Activated T-helper 1 cell treated with anti-CD3 and anti-CD28 coated beads, Interleukin-12 subunit alpha, Interleukin-12 subunit beta, Interleukin-2, Interleukin-4 antibody, amounts not matched to agents 30 ng/mL and 10 ng/mL and 1 ng/mL, durations not matched to agents 14 hours and 24 hours and 36 hours (primary cell): ENCODE data around the gene OSBPL9. TPM values are rescaled to one million over a fixed set of nuclear protein-coding genes. Genes with fewer than 3 reads are reported as not detected.
"Not testable (repeated sequence)": the region's sequence is repeated elsewhere in the genome, so short reads cannot be mapped to it uniquely, and the experiment has no call there.

Experiments used
- DNase-seq: peaks from one replicate; pipeline ENCODE4 v3.0.0; 2021; ENCODE audit warnings: low spot score
- H3K27ac Mint-ChIP-seq: one replicate; pipeline ENCODE4 v1.8.0; 2021; ENCODE audit warnings: mild to moderate bottlenecking, mixed read lengths
- H3K27me3 Mint-ChIP-seq: one replicate; pipeline ENCODE4 v1.8.0; 2022; ENCODE audit warnings: mild to moderate bottlenecking, moderate library complexity, mixed read lengths; ENCODE audit not compliant: insufficient read depth
- H3K36me3 Mint-ChIP-seq: one replicate; pipeline ENCODE4 v1.8.0; 2021; ENCODE audit warnings: low read depth, mixed read lengths
- H3K4me1 Mint-ChIP-seq: one replicate; pipeline ENCODE4 v1.8.0; 2021; ENCODE audit warnings: low read depth, mixed read lengths
- H3K4me3 Mint-ChIP-seq: one replicate; pipeline ENCODE4 v1.8.0; 2021; ENCODE audit warnings: mild to moderate bottlenecking, moderate library complexity, mixed read lengths
- H3K9me3 Mint-ChIP-seq: one replicate; pipeline ENCODE4 v1.8.0; 2021; ENCODE audit warnings: mixed read lengths
- intact Hi-C: fragments of 100-400 bp; cut with micrococcal nuclease; formaldehyde crosslinking; loops from one replicate; pipeline ENCODE4 v1.15.1; 2024
- total RNA-seq: library from RNA; stranded (reverse); gene quantifications from 2 replicates; pipeline ENCODE4 v1.2.3, GENCODE V29; 2022

The OSBPL9 gene
- total RNA-seq, 1 donor from 2014 or later: 48.1 TPM

DNA sequence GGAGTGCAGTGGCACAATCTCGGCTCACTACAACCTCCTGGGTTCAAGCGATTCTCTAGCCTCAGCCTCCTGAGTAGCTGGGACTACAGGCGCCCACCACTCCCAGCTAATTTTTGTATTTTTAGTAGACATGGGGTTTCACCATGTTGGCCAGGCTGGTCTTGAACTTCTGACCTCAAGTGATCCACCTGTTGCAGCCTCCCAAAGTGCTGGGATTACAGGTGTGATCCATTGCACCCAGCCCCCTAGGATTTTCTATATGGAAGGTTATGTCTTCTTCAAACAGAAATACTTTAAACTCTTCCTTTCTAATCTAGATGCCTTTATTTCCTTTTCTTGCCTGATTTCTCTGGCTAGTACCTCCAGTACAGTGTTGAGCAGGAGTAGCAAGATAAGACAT is 29.7 kb downstream of the OSBPL9 start:
- H3K36me3 Mint-ChIP-seq, H3K9me3 Mint-ChIP-seq, H3K4me3 Mint-ChIP-seq, intact Hi-C loops, H3K27me3 Mint-ChIP-seq, H3K4me1 Mint-ChIP-seq, H3K27ac Mint-ChIP-seq, DNase-seq: not testable (repeated sequence)

DNA sequence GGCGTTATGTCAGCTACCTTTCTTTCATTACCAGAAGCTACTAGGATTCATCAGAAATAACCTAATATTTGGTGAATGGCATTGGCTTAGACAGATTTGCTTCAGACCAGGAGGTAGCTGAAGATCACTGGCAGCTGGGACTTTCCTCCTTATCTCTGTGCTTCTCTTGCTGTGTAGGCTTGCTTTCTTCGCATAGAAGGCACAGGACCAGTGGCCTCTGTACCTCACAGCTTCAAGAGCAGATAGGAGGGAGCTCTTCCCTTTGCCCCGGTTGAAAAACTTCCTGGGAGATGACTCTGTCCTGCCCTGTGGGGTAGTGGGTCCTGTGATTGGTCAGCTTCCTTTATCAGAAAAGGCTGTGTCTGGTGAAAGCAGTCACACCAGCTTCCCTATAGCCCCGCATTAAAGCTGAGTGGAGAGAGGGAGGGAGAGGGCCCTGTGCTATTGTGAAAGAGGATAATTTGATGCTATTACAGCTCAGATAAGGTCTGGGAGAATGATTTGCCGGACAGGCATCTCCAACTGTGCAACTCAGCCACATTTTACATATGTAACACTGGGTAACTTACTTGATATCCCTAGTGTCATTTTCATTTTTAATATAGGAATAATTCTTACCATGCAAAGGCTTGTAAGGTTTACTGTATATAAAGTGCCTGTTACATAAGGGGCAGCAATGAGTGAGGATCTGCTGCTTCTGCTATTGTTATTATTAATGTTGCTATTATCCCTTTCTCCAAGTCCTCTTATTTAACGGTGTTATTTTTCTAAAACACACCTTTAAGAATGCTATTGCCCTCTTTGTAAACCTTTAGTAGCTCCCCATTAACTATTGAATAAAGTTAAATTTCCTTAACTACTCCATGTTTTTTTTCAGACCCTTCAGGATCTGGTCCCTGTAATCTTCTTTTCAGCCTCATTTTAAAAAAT is 31.6 kb downstream of the OSBPL9 start:
- Mint-ChIP-seq H3K27me3 (peaks cover 2% of the 10 kb centered on the region), H3K4me1 (no peaks in the 10 kb centered on the region), H3K36me3 (peaks cover 1% of the 10 kb centered on the region), H3K9me3 (no peaks in the 10 kb centered on the region), H3K27ac (no peak overlapping the region), H3K4me3 (no peak overlapping the region)
- intact Hi-C loops: no loop called here
- no peak for DNase-seq

DNA sequence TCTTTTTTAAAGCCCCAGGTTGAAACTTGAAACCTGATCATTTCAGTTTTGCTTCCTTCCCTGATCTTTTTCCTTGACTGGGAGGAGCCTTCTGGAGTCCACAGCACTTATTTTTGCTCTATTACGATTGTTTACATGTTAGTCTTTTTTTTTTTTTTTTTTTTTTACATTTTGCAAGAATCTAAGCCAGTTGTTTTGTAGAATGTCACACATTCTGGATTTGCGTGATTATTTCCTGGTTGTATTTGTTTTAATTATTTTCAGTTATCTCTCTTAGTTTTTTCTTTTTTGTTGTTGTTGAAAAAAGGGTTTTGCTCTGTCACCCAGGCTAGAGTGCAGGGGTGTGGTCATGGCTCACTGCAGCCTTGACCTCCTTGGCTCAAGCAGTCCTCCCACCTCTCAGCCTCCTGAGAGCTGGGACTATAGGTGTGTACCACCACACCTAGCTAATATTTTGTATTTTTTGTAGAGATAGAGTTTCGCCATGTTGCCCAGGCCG is 32.8 kb downstream of the OSBPL9 start:
- no peak for DNase-seq
- no peaks in the 10 kb centered on the region for H3K4me1 Mint-ChIP-seq
- no peak overlapping the region for H3K27ac Mint-ChIP-seq
- no peak overlapping the region for H3K4me3 Mint-ChIP-seq
- H3K9me3 Mint-ChIP-seq: no peaks in the 10 kb centered on the region
- peaks cover 1% of the 10 kb centered on the region for H3K36me3 Mint-ChIP-seq
- no peaks in the 10 kb centered on the region for H3K27me3 Mint-ChIP-seq
- intact Hi-C loops: no loop called here

DNA sequence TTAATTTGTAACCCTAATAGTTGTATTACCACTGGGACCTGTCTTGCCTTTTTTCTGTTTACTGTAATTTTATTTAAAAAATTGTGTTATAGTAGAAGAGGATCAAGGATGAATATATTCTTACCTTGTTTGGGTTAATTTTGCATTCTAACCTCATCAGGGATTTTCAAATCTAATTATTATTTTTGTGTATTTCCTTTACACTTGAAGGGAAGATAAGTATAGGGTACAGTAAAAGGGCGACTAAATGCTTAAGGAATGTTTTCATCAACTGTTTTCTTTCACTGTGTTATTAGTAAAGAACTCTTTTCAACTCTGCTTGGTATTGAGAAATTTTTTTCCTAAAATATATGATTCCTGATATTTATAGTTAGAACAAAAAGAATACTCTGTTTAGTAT is 33.3 kb downstream of the OSBPL9 start:
- no peak overlapping the region for H3K4me3 Mint-ChIP-seq
- intact Hi-C loops: no loop called here
- no peaks in the 10 kb centered on the region for H3K27me3 Mint-ChIP-seq
- H3K36me3 Mint-ChIP-seq: peaks cover 1% of the 10 kb centered on the region
- H3K9me3 Mint-ChIP-seq: no peaks in the 10 kb centered on the region
- DNase-seq: no peak
- H3K4me1 Mint-ChIP-seq: no peaks in the 10 kb centered on the region
- no peak overlapping the region for H3K27ac Mint-ChIP-seq

DNA sequence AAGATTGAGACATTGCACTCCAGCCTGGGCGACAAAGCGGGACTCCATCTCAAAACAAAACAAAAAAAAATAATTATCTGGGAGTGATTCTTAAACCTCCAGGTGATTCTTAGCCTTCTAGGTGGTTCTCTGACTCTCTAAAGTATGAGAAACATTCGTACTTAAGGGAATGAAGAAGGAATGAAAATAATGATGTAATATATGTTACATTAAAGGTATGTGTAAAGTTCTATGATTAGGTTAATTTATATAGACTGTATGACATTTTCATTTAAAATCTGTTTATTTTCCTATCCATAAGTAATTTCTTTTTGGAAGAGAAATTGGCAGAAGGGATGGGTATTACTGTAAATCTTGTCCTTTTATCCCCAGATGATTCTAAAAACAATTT is 34.7 kb downstream of the OSBPL9 start:
- H3K9me3 Mint-ChIP-seq: no peaks in the 10 kb centered on the region
- no peak for DNase-seq
- intact Hi-C loops: no loop called here
- no peak overlapping the region for H3K27ac Mint-ChIP-seq
- no peaks in the 10 kb centered on the region for H3K27me3 Mint-ChIP-seq
- no peak overlapping the region for H3K4me3 Mint-ChIP-seq
- H3K36me3 Mint-ChIP-seq: peaks cover 1% of the 10 kb centered on the region
- no peaks in the 10 kb centered on the region for H3K4me1 Mint-ChIP-seq

DNA sequence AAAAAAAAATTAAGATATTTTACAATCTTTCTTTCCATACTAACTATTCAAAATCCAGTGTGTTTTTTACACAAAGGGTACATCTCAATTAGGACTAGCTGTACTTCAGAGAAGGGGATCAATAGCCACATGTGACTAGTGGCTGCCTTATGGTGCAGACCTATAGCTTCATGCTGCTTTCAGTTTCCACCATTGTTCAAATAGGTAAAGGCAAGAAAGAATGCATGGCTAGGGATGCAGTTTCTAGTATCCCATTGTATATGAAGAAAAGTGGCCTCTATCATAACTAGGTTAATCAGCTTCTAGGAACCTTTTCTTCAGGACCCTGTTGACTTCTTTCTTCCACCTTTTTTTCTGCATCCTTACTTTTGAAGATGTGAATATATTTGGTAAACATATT is 35.7 kb downstream of the OSBPL9 start:
- no peak for DNase-seq
- Mint-ChIP-seq H3K27me3 (no peaks in the 10 kb centered on the region), H3K4me1 (no peaks in the 10 kb centered on the region), H3K27ac (no peak overlapping the region), H3K4me3 (no peak overlapping the region), H3K9me3 (no peaks in the 10 kb centered on the region), H3K36me3 (peaks cover 1% of the 10 kb centered on the region)
- intact Hi-C loops: no loop called here

DNA sequence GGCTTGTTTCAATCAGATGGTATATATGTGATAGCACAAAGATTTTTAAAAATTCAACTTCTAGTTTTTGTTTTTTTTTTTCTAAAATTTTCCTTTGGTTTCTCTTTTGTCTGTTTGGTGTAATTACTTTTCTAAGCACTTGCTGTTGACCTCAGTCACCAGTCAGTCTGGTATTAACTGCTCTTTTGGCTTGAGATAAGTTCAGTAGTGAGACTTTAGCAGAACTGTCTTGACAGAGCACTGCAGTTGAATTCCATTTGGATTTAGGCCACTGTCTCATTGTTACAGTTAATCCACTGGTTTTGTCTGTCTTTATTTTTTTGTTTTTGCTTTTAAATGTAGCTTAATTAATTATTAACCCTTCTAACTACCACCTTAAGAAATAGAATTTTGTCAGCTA is 36.2 kb downstream of the OSBPL9 start:
- peaks cover 1% of the 10 kb centered on the region for H3K36me3 Mint-ChIP-seq
- H3K4me1 Mint-ChIP-seq: no peaks in the 10 kb centered on the region
- H3K27ac Mint-ChIP-seq: no peak overlapping the region
- H3K27me3 Mint-ChIP-seq: no peaks in the 10 kb centered on the region
- no peak overlapping the region for H3K4me3 Mint-ChIP-seq
- DNase-seq: no peak
- intact Hi-C loops: no loop called here
- no peaks in the 10 kb centered on the region for H3K9me3 Mint-ChIP-seq

DNA sequence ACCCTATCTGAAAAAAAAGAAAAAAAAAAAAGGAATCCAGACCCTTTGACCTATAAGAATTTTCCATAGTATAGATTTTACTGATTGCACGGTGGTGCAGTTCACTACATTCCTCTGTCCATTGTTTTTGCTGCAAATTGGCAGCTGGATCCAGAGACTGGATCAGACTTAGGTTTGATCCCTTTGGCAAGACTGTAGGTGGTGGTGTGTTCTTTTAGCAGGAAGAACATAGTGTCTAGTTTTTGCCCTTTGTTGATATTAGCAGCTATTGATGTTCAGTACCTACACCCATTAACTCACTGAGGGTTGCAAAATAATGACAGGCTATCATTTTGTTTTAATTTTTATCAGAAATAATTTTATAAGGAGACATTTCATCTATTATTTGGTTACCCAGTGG is 37.1 kb downstream of the OSBPL9 start:
- DNase-seq: no peak
- Mint-ChIP-seq H3K27me3 (no peaks in the 10 kb centered on the region), H3K36me3 (peaks cover 1% of the 10 kb centered on the region), H3K9me3 (no peaks in the 10 kb centered on the region), H3K4me3 (no peak overlapping the region), H3K4me1 (no peaks in the 10 kb centered on the region), H3K27ac (no peak overlapping the region)
- intact Hi-C loops: no loop called here

DNA sequence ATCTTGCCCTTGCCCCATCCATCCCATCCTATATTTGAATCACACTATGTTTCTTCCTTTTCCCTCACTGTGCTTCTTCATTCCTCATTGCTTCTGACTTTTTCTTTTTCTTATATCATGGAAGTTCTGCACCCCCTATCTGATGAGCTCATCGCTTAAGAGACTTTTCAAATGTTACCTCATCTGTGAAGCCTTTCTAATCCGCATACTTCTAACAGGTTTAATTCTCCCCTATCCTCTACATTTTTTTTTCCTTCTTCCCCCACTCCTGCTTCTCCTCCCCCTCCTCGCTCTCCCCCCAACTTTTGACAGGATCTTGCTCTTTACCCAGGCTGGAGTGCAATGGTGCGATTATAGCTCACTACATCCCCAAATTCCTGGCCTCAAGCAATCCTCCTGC is 39.5 kb downstream of the OSBPL9 start:
- H3K9me3 Mint-ChIP-seq: no peaks in the 10 kb centered on the region
- peaks cover 1% of the 10 kb centered on the region for H3K36me3 Mint-ChIP-seq
- H3K27me3 Mint-ChIP-seq: no peaks in the 10 kb centered on the region
- H3K4me3 Mint-ChIP-seq: no peak overlapping the region
- no peak overlapping the region for H3K27ac Mint-ChIP-seq
- intact Hi-C loops: no loop called here
- no peak for DNase-seq
- H3K4me1 Mint-ChIP-seq: no peaks in the 10 kb centered on the region

DNA sequence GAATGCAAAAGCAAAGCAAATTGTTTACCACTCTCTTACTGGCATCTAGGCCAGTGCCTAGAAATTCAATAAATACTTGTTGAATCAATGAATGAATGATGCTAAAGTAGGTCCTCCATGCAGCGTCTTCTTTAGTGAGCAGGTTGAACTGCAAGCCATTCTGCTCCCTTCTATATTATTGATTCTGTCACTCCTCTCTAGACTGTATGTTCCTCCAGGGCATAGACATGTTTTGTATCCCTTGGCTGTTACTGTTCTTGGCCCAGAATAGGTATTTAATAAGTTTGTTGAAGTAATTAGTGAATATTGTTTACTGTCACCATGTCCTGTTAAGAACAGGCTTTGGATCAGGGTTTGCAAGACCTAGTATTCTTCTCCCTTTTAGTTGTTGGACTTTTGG is 43.7 kb downstream of the OSBPL9 start:
- intact Hi-C loops: no loop called here
- DNase-seq: no peak
- Mint-ChIP-seq H3K4me1 (no peaks in the 10 kb centered on the region), H3K36me3 (no peaks in the 10 kb centered on the region), H3K9me3 (no peaks in the 10 kb centered on the region), H3K4me3 (no peak overlapping the region), H3K27ac (no peak overlapping the region), H3K27me3 (no peaks in the 10 kb centered on the region)

DNA sequence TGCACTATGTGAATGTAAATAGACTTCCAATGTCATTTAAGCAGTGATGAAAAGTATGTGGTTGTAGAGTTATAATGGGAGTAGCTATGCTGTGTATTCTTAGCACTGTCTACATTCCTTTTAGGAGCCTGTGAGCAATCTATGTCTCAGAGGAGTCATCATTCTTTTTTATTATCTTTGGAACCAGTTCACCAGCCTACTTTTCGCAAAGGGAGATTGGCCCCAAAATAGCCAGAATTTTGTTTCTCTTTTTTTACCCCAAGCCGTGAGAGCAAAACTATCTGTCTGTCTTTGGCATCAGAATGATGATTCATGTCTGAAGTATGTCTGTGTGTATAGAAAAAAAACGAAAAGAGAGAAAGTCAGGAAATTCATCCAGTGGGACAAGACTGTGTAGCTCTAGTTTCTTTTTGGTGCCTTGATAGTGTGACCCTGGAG is 44.2 kb downstream of the OSBPL9 start:
- no peak overlapping the region for H3K4me3 Mint-ChIP-seq
- no peaks in the 10 kb centered on the region for H3K27me3 Mint-ChIP-seq
- no peak for DNase-seq
- H3K9me3 Mint-ChIP-seq: no peaks in the 10 kb centered on the region
- H3K4me1 Mint-ChIP-seq: no peaks in the 10 kb centered on the region
- no peaks in the 10 kb centered on the region for H3K36me3 Mint-ChIP-seq
- H3K27ac Mint-ChIP-seq: no peak overlapping the region
- intact Hi-C loops: no loop called here

DNA sequence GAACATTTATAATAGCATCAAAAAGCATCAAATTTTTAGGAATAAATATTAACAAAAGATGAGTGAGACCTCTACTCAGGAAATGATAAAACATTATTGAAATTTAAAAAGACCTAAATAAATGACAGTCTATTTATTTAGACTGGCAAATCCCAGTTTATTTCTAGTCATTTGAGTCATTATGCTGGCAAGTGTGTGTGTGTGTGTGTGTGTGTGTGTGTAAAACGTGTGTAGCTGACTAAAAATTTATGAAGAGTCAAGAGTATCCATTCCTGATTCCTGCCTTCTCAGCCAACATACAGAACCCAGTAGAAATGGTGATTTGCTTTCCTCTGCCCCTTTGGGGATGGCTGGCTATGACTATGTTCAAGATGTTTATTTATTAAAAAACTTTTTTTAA is 46.2 kb downstream of the OSBPL9 start:
- H3K27ac Mint-ChIP-seq: no peak overlapping the region
- no peak for DNase-seq
- H3K36me3 Mint-ChIP-seq: no peaks in the 10 kb centered on the region
- no peaks in the 10 kb centered on the region for H3K4me1 Mint-ChIP-seq
- intact Hi-C loops: no loop called here
- H3K9me3 Mint-ChIP-seq: no peaks in the 10 kb centered on the region
- no peaks in the 10 kb centered on the region for H3K27me3 Mint-ChIP-seq
- no peak overlapping the region for H3K4me3 Mint-ChIP-seq

DNA sequence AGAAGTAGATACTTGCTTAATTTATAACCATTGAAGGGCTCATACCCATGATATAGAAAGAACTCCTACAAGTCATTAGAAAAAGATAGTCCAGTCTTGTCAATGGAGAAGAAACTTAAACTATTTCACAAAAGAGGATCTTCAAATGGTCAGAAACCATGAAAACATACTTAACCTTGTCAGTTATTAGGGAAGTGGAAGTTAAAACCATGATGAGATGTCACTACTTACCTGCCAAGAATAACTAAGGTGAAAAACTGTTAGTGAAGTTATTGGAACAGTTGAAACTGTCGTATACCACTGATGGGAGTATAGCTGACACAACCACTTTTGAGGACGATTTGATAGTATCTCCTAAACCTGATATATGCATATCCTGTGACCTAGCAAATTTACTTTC is 46.8 kb downstream of the OSBPL9 start:
- DNase-seq: no peak
- no peak overlapping the region for H3K4me3 Mint-ChIP-seq
- no peaks in the 10 kb centered on the region for H3K4me1 Mint-ChIP-seq
- H3K36me3 Mint-ChIP-seq: no peaks in the 10 kb centered on the region
- H3K27me3 Mint-ChIP-seq: no peaks in the 10 kb centered on the region
- intact Hi-C loops: no loop called here
- H3K27ac Mint-ChIP-seq: no peak overlapping the region
- H3K9me3 Mint-ChIP-seq: no peaks in the 10 kb centered on the region
